UCSD-AML1 (cell line): Measurements from ENCODE around the gene SORCS1.

Experiments used
- DNase-seq: peaks from one replicate; lab custom pipeline; 2025; ENCODE audit not compliant: unreplicated experiment; lab: John Stamatoyannopoulos, UW

Gene SORCS1

GRCh38 chr10:106557053-106557452, 607.5 kb downstream of the SORCS1 start:
- DNase-seq, result no peak

- no peak for DNase-seq
These were observed 608.9 kb downstream of the SORCS1 start for GRCh38 chr10:106555599-106555998.

- no peak for DNase-seq
These were observed 612.9 kb downstream of the SORCS1 start for GRCh38 chr10:106551501-106552062.

GRCh38 chr10:106548832-106549231, 615.7 kb downstream of the SORCS1 start:
- no peak for DNase-seq

- no peak for DNase-seq
These were observed 617.4 kb downstream of the SORCS1 start for GRCh38 chr10:106547047-106547635.

GRCh38 chr10:106542461-106542860, 622.0 kb downstream of the SORCS1 start:
- no peak for DNase-seq

- DNase-seq, result no peak
These were observed 623.9 kb downstream of the SORCS1 start for GRCh38 chr10:106540645-106541044.

- no peak for DNase-seq
These were observed 626.6 kb downstream of the SORCS1 start for GRCh38 chr10:106537866-106538265.

- no peak for DNase-seq
These were observed 629.1 kb downstream of the SORCS1 start for GRCh38 chr10:106535304-106535953.

GRCh38 chr10:106534441-106534840, 630.1 kb downstream of the SORCS1 start:
- DNase-seq, result no peak

GRCh38 chr10:106528702-106529101, 635.8 kb downstream of the SORCS1 start:
- no peak for DNase-seq

- no peak for DNase-seq
These were observed 638.7 kb downstream of the SORCS1 start for GRCh38 chr10:106525835-106526234.
